ENCODE measurements around the gene TXNRD2. TPM values are rescaled to one million over a fixed set of nuclear protein-coding genes. Genes with fewer than 3 reads are reported as not detected.

The TXNRD2 gene
- total and polyA plus RNA-seq, 2 donors (not counting 1 experiment from before 2014, with no cell fraction given), result 24.8 to 36.2 TPM

GRCh38 chr22:19930551-19931486 is 10.8 kb downstream of the TXNRD2 start:
- Histone ChIP-seq H2AFZ (ENCODE audit: insufficient read depth, low read depth, low read length, poor library complexity, severe bottlenecking) (no peak overlapping the region), H3K27ac (ENCODE audit: low read length in 2 of 2) (no peak overlapping the region), H3K27me3 (replicated peaks in 1 of 4; ENCODE audit: control extremely low read depth in 1 of 4, control insufficient read depth in 3 of 4, insufficient read depth in 4 of 4, low read length in 3 of 4) (no peaks in the 10 kb centered on the region), H3K79me2 (ENCODE audit: control insufficient read depth, insufficient read depth, low read length) (no peaks in the 10 kb centered on the region), H3K4me1 (ENCODE audit: control insufficient read depth in 2 of 2, insufficient read depth in 2 of 2, low read length in 2 of 2) (no peaks in the 10 kb centered on the region), H3K9ac (ENCODE audit: low read length) (no peak overlapping the region), H3K4me2 (replicated peaks; ENCODE audit: low read depth, low read length, poor library complexity, severe bottlenecking) (no peak overlapping the region), H3K36me3 (replicated peaks in 1 of 2; ENCODE audit: control extremely low read depth in 1 of 2, control insufficient read depth in 1 of 2, extremely low read depth in 1 of 2, insufficient read depth in 2 of 2, low read length in 1 of 2) (no peaks in the 10 kb centered on the region), H4K20me1 (ENCODE audit: control insufficient read depth, insufficient read depth, low read length, poor library complexity, severe bottlenecking) (no peaks in the 10 kb centered on the region), H3K4me3 (ENCODE audit: control extremely low read depth in 1 of 5, extremely low read depth in 1 of 5, insufficient read depth in 1 of 5, low read depth in 2 of 5, low read length in 4 of 5) (no peak overlapping the region), H3K9me3 (ENCODE audit: control extremely low read depth in 1 of 3, control insufficient read depth in 2 of 3, insufficient read depth in 1 of 3, low read length in 2 of 3) (peaks cover 0 to 9% (median 3%) of the 10 kb centered on the region in 3 donors)
- H3K4me3 Mint-ChIP-seq, result no peak overlapping the region
- DNase-seq (no peak), ATAC-seq (ENCODE audit: low read depth) (no peak)
- ChIA-PET POLR2A (no interaction called here), CTCF (interaction anchor here (0.6 kb wide), 1 partner anchor 20 kb away, joined by 5 read pairs; no protein-coding TSS in a partner anchor)
- H3K27me3 Mint-ChIP-seq, result no peaks in the 10 kb centered on the region
- TF ChIP-seq CTCF (IDR thresholded peaks at IDR 0.05) (no peak), EZH2 (IDR thresholded peaks at IDR 0.05; ENCODE audit: borderline replicate concordance, insufficient read depth, low read depth, low read length, poor library complexity, severe bottlenecking) (no peak)
- 94% methylated on average over 17 of the region's 21 CpGs for WGBS (ENCODE audit: insufficient coverage)
- no peaks in the 10 kb centered on the region for H3K9me3 Mint-ChIP-seq (ENCODE audit: insufficient read depth)
- H3K27ac Mint-ChIP-seq, result no peak overlapping the region
- H3K4me1 Mint-ChIP-seq, result no peaks in the 10 kb centered on the region
- intact Hi-C loops (cut with micrococcal nuclease), result no loop called here
